ENCODE data around the gene FOXK1.
"Not testable (repeated sequence)": the region's sequence is repeated elsewhere in the genome, so short reads cannot be mapped to it uniquely, and the experiment has no call there.

FOXK1 gene

GRCh38 chr7:4689151-4689550, 7.1 kb downstream of the FOXK1 start:
- Histone ChIP-seq H3K27me3 (ENCODE audit: insufficient read depth, low read length, poor library complexity) (no peaks in the 10 kb centered on the region), H2BK120ac (ENCODE audit: low read depth, low read length) (no peak overlapping the region), H3K79me1 (ENCODE audit: low read length) (peaks cover 11% of the 10 kb centered on the region), H2BK15ac (replicated peaks; ENCODE audit: low read depth) (no peak overlapping the region), H3K4ac (ENCODE audit: low read depth, low read length) (no peak overlapping the region), H4K5ac (ENCODE audit: low read length) (no peak overlapping the region), H3K27ac (ENCODE audit: low read depth, low read length) (no peak overlapping the region), H3K79me2 (ENCODE audit: control insufficient read depth, insufficient read depth, low read length) (peaks cover 9% of the 10 kb centered on the region), H3K23ac (ENCODE audit: low read length) (no peak overlapping the region), H3K56ac (ENCODE audit: low read length) (no peak overlapping the region), H3K4me2 (ENCODE audit: low read length) (no peak overlapping the region), H4K8ac (ENCODE audit: low read depth, low read length) (no peak overlapping the region), H2BK5ac (ENCODE audit: low read length) (no peak overlapping the region), H3K18ac (ENCODE audit: low read length) (no peak overlapping the region), H3K4me1 (ENCODE audit: control insufficient read depth, low read depth, low read length) (no peaks in the 10 kb centered on the region), H2AK5ac (ENCODE audit: low read length) (no peak overlapping the region), H3K36me3 (ENCODE audit: control insufficient read depth, insufficient read depth, low read length) (no peaks in the 10 kb centered on the region), H3K4me3 (ENCODE audit: low read length) (no peak overlapping the region), H3K9ac (ENCODE audit: low read length) (no peak overlapping the region)
- WGBS (ENCODE audit: extremely low coverage, insufficient coverage, low lambda C conversion rate) = no CpG with 5 or more reads among the region's 12 CpGs
- no peak for DNase-seq

GRCh38 chr7:4689668-4690067, 7.6 kb downstream of the FOXK1 start:
- Histone ChIP-seq H3K18ac (ENCODE audit: low read length) (no peak overlapping the region), H2AK5ac (ENCODE audit: low read length) (no peak overlapping the region), H3K4me1 (ENCODE audit: control insufficient read depth, low read depth, low read length) (no peaks in the 10 kb centered on the region), H2BK5ac (ENCODE audit: low read length) (no peak overlapping the region), H2BK15ac (replicated peaks; ENCODE audit: low read depth) (no peak overlapping the region), H3K23ac (ENCODE audit: low read length) (no peak overlapping the region), H3K4ac (ENCODE audit: low read depth, low read length) (no peak overlapping the region), H4K8ac (ENCODE audit: low read depth, low read length) (no peak overlapping the region), H3K56ac (ENCODE audit: low read length) (peak overlapping the region; percentile 3), H3K36me3 (ENCODE audit: control insufficient read depth, insufficient read depth, low read length) (no peaks in the 10 kb centered on the region), H3K27ac (ENCODE audit: low read depth, low read length) (no peak overlapping the region), H3K9ac (ENCODE audit: low read length) (no peak overlapping the region), H3K79me2 (ENCODE audit: control insufficient read depth, insufficient read depth, low read length) (peaks cover 9% of the 10 kb centered on the region), H3K4me2 (ENCODE audit: low read length) (no peak overlapping the region), H3K27me3 (ENCODE audit: insufficient read depth, low read length, poor library complexity) (no peaks in the 10 kb centered on the region), H4K5ac (ENCODE audit: low read length) (no peak overlapping the region), H2BK120ac (ENCODE audit: low read depth, low read length) (no peak overlapping the region), H3K79me1 (ENCODE audit: low read length) (peaks cover 11% of the 10 kb centered on the region), H3K4me3 (ENCODE audit: low read length) (no peak overlapping the region)
- WGBS (ENCODE audit: extremely low coverage, insufficient coverage, low lambda C conversion rate) = no CpG with 5 or more reads among the region's 12 CpGs
- no peak for DNase-seq

GRCh38 chr7:4690953-4691856, 9.1 kb downstream of the FOXK1 start:
- Histone ChIP-seq H2BK5ac (ENCODE audit: low read length) (no peak overlapping the region), H2AK5ac (ENCODE audit: low read length) (no peak overlapping the region), H3K23ac (ENCODE audit: low read length) (no peak overlapping the region), H3K4me2 (ENCODE audit: low read length) (no peak overlapping the region), H2BK120ac (ENCODE audit: low read depth, low read length) (no peak overlapping the region), H3K56ac (ENCODE audit: low read length) (no peak overlapping the region), H3K79me2 (ENCODE audit: control insufficient read depth, insufficient read depth, low read length) (peaks cover 9% of the 10 kb centered on the region), H3K27ac (ENCODE audit: low read depth, low read length) (no peak overlapping the region), H3K4ac (ENCODE audit: low read depth, low read length) (no peak overlapping the region), H3K9ac (ENCODE audit: low read length) (no peak overlapping the region), H4K8ac (ENCODE audit: low read depth, low read length) (no peak overlapping the region), H3K4me3 (ENCODE audit: low read length) (no peak overlapping the region), H3K18ac (ENCODE audit: low read length) (no peak overlapping the region), H2BK15ac (replicated peaks; ENCODE audit: low read depth) (no peak overlapping the region), H3K36me3 (ENCODE audit: control insufficient read depth, insufficient read depth, low read length) (no peaks in the 10 kb centered on the region), H3K79me1 (ENCODE audit: low read length) (peaks cover 8% of the 10 kb centered on the region), H3K27me3 (ENCODE audit: insufficient read depth, low read length, poor library complexity) (no peaks in the 10 kb centered on the region), H4K5ac (ENCODE audit: low read length) (no peak overlapping the region), H3K4me1 (ENCODE audit: control insufficient read depth, low read depth, low read length) (no peaks in the 10 kb centered on the region)
- no peak for DNase-seq
- no CpG with 5 or more reads among the region's 23 CpGs for WGBS (ENCODE audit: extremely low coverage, insufficient coverage, low lambda C conversion rate)

GRCh38 chr7:4692055-4692454, 10.0 kb downstream of the FOXK1 start:
- no peak overlapping the region for H3K4me3 ChIP-seq (ENCODE audit: low read length)
- no peak for DNase-seq
- no peak overlapping the region for H3K4me2 ChIP-seq (ENCODE audit: low read length)

GRCh38 chr7:4692622-4693021, 10.5 kb downstream of the FOXK1 start:
- H2BK5ac ChIP-seq (ENCODE audit: low read length); H4K5ac ChIP-seq (ENCODE audit: low read length); H3K4ac ChIP-seq (ENCODE audit: low read depth, low read length); H2AK5ac ChIP-seq (ENCODE audit: low read length); DNase-seq; H3K36me3 ChIP-seq (ENCODE audit: control insufficient read depth, insufficient read depth, low read length); H4K8ac ChIP-seq (ENCODE audit: low read depth, low read length); H3K4me1 ChIP-seq (ENCODE audit: control insufficient read depth, low read depth, low read length); H3K27ac ChIP-seq (ENCODE audit: low read depth, low read length); H2BK15ac ChIP-seq (replicated peaks; ENCODE audit: low read depth); H3K79me1 ChIP-seq (ENCODE audit: low read length); H3K18ac ChIP-seq (ENCODE audit: low read length); H3K4me3 ChIP-seq (ENCODE audit: low read length); H2BK120ac ChIP-seq (ENCODE audit: low read depth, low read length); H3K27me3 ChIP-seq (ENCODE audit: insufficient read depth, low read length, poor library complexity); H3K79me2 ChIP-seq (ENCODE audit: control insufficient read depth, insufficient read depth, low read length); H3K4me2 ChIP-seq (ENCODE audit: low read length); H3K56ac ChIP-seq (ENCODE audit: low read length); H3K9ac ChIP-seq (ENCODE audit: low read length); H3K23ac ChIP-seq (ENCODE audit: low read length): not testable (repeated sequence)
- no CpG with 5 or more reads among the region's 5 CpGs for WGBS (ENCODE audit: extremely low coverage, insufficient coverage, low lambda C conversion rate)

More at GRCh38 chr7:4692055-4692454, 10.0 kb downstream of the FOXK1 start:
- Histone ChIP-seq H3K79me2 (ENCODE audit: control insufficient read depth, insufficient read depth, low read length) (peaks cover 7% of the 10 kb centered on the region), H2AK5ac (ENCODE audit: low read length) (no peak overlapping the region), H3K23ac (ENCODE audit: low read length) (no peak overlapping the region), H3K4ac (ENCODE audit: low read depth, low read length) (no peak overlapping the region), H2BK120ac (ENCODE audit: low read depth, low read length) (no peak overlapping the region), H4K5ac (ENCODE audit: low read length) (no peak overlapping the region), H3K18ac (ENCODE audit: low read length) (no peak overlapping the region), H2BK5ac (ENCODE audit: low read length) (no peak overlapping the region), H3K9ac (ENCODE audit: low read length) (no peak overlapping the region), H3K4me1 (ENCODE audit: control insufficient read depth, low read depth, low read length) (no peaks in the 10 kb centered on the region), H3K27me3 (ENCODE audit: insufficient read depth, low read length, poor library complexity) (no peaks in the 10 kb centered on the region), H3K56ac (ENCODE audit: low read length) (no peak overlapping the region), H3K79me1 (ENCODE audit: low read length) (peaks cover 7% of the 10 kb centered on the region), H4K8ac (ENCODE audit: low read depth, low read length) (no peak overlapping the region), H3K36me3 (ENCODE audit: control insufficient read depth, insufficient read depth, low read length) (no peaks in the 10 kb centered on the region), H2BK15ac (replicated peaks; ENCODE audit: low read depth) (no peak overlapping the region), H3K27ac (ENCODE audit: low read depth, low read length) (no peak overlapping the region)
- WGBS (ENCODE audit: extremely low coverage, insufficient coverage, low lambda C conversion rate) = no CpG with 5 or more reads among the region's 5 CpGs

Data from mesendoderm (in vitro differentiated cells).